GM23248 (cell line): Measurements from ENCODE around the gene NPTX1. TPM values are rescaled to one million over a fixed set of nuclear protein-coding genes. Genes with fewer than 3 reads are reported as not detected.

Experiments
- DNase-seq: peaks from one replicate; pipeline ENCODE4 v3.0.0-alpha.2; 2015
- H2AFZ ChIP-seq: fragments of 200-600 bp; sonication (generic); 2 replicates; pipeline ENCODE4 v1.6.1; 2016; ENCODE audit warnings: antibody characterized with exemption
- H3F3A ChIP-seq: fragments of 200-600 bp; sonication (generic); 2 replicates; pipeline ENCODE4 v1.6.1; 2016; ENCODE audit warnings: mild to moderate bottlenecking, antibody characterized with exemption, mixed run types; ENCODE audit not compliant: insufficient read depth
- H3K27ac ChIP-seq: fragments of 200-600 bp; sonication (generic); 2 replicates; pipeline ENCODE4 v1.5.1; 2016; ENCODE audit warnings: mild to moderate bottlenecking
- H3K27me3 ChIP-seq: fragments of 200-600 bp; sonication (generic); replicated peaks from 2 replicates; pipeline ENCODE4 v1.6.1; 2016; ENCODE audit warnings: mild to moderate bottlenecking; ENCODE audit not compliant: insufficient read depth
- H3K36me3 ChIP-seq: fragments of 200-600 bp; sonication (generic); 2 replicates; pipeline ENCODE4 v1.6.1; 2016; ENCODE audit warnings: low read depth, mild to moderate bottlenecking
- H3K4me1 ChIP-seq: fragments of 200-600 bp; sonication (generic); 2 replicates; pipeline ENCODE4 v1.6.1; 2016; ENCODE audit warnings: mild to moderate bottlenecking; ENCODE audit not compliant: insufficient read depth
- H3K4me2 ChIP-seq: fragments of 200-600 bp; sonication (generic); one replicate; pipeline ENCODE4 v1.6.1; 2016; ENCODE audit warnings: mild to moderate bottlenecking; ENCODE audit not compliant: unreplicated experiment
- H3K4me3 ChIP-seq: fragments of 200-600 bp; sonication (generic); 2 replicates; pipeline ENCODE4 v1.5.1; 2016; ENCODE audit warnings: mild to moderate bottlenecking
- H3K79me2 ChIP-seq: fragments of 200-600 bp; sonication (generic); 2 replicates; pipeline ENCODE4 v1.6.1; 2016; ENCODE audit warnings: mild to moderate bottlenecking; ENCODE audit not compliant: insufficient read depth
- H3K9ac ChIP-seq: fragments of 200-600 bp; sonication (generic); 2 replicates; pipeline ENCODE4 v1.6.1; 2016; ENCODE audit warnings: mild to moderate bottlenecking
- H3K9me2 ChIP-seq: fragments of 200-600 bp; sonication (generic); 2 replicates; pipeline ENCODE4 v1.6.1; 2016; ENCODE audit warnings: mixed run types, mild to moderate bottlenecking, moderate library complexity; ENCODE audit not compliant: insufficient read depth
- H3K9me3 ChIP-seq: fragments of 200-600 bp; sonication (generic); one replicate; pipeline ENCODE4 v1.6.1; 2017; ENCODE audit warnings: low read depth
- H4K20me1 ChIP-seq: fragments of 200-600 bp; sonication (generic); 2 replicates; pipeline ENCODE4 v1.6.0; 2016; ENCODE audit not compliant: insufficient read depth
- EZH2 ChIP-seq: fragments of 200-600 bp; sonication (generic); IDR thresholded peaks from 2 replicates; pipeline ENCODE4 v1.6.1; 2018; ENCODE audit warnings: antibody characterized with exemption, mild to moderate bottlenecking; ENCODE audit not compliant: insufficient read depth, poor library complexity, severe bottlenecking
- EZH2phosphoT487 ChIP-seq: fragments of 200-600 bp; sonication (generic); IDR thresholded peaks from 2 replicates; pipeline ENCODE4 v1.6.1; 2018; ENCODE audit warnings: antibody characterized with exemption, moderate library complexity, mild to moderate bottlenecking, low read depth; ENCODE audit not compliant: insufficient read depth
- WGBS, 2 experiments: methylation state at CpG; one replicate each; pipeline ENCODE4 v1.1.6; 2015 to 2017; ENCODE audit warnings: low lambda C conversion rate in 2 of 2, low coverage in 1 of 2; ENCODE audit errors: missing lambda C conversion rate in 2 of 2; 5-methylcytosine and 5-hydroxymethylcytosine counted together
- in situ Hi-C: fragments of 300-500 bp; cut with MboI; formaldehyde crosslinking; loops from 2 replicates; pipeline ENCODE4 v1.15.0; 2020
- polyA plus RNA-seq: library from polyadenylated mRNA; unstranded; fragments of >200 nt; fragmentation: Nextera tagmentation; extraction: Ambion mirVana; gene quantifications from 2 replicates; pipeline ENCODE4 v1.2.1, GENCODE V29; 2016
- total RNA-seq: library from RNA; depleted of rRNA; stranded (reverse); fragments of >200 nt; shearing (Covaris generic); gene quantifications from 2 replicates; pipeline ENCODE4 v1.2.3, GENCODE V29; 2014

The NPTX1 gene
- total and polyA plus RNA-seq, 2 experiments from 2014 or later = 0.43 to 1.1 TPM

DNA sequence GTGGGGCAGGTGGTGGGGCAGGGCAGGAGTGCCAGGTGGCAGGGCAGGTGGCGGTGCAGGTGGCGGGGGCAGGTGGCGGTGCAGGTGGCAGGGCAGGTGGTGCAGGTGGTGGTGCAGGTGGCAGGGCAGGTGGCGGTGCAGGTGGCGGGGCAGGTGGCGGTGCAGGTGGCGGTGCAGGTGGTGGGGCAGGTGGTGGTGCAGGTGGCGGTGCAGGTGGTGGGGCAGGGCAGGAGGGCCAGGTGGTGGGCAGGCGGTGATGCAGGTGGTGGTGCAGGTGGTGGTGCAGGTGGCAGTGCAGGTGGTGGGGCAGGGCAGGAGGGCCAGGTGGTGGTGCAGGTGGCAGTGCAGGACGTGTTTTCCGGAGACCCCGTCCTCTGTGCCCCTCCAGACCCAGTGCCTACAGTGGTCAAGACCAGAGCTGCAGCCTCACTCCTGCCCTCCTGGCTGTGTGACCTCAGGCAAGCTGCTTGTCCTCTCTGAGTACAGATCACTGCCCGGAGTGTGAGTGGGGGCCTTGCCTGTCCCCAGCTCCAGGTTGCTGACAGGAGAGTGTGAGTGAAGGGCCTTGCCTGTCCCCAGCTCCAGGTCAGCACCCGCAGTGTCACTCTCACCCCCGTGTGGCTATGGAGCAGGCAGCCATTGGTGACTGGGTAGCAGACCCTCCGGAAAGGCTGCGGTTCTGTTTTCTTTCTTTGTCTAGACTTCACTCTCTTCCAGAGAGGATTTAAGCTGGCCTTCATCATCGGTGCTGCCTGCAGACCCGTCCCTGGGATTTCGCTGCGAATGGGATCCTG, 16.1 kb upstream of the NPTX1 start:
- H2AFZ ChIP-seq = no peak overlapping the region; the same call in 1 of the 2 replicates

GRCh38 chr17:80491478-80492342, 15.3 kb upstream of the NPTX1 start:
- peak; percentile 29 for DNase-seq
- no peak overlapping the region for H3K4me3 ChIP-seq
- H3K27me3 ChIP-seq = peaks cover 3% of the 10 kb centered on the region
- no peaks in the 10 kb centered on the region for H4K20me1 ChIP-seq
- H3F3A ChIP-seq = no peaks in the 10 kb centered on the region
- in situ Hi-C loops = no loop called here
- H3K4me2 ChIP-seq = no peak overlapping the region
- H3K9ac ChIP-seq = no peak overlapping the region
- 20 to 33% methylated on average over 17 to 21 of the region's 21 CpGs for WGBS, 2 experiments
- no peaks in the 10 kb centered on the region for H3K4me1 ChIP-seq
- no peaks in the 10 kb centered on the region for H3K36me3 ChIP-seq
- TF ChIP-seq EZH2phosphoT487 (no peak), EZH2 (no peak)
- H3K79me2 ChIP-seq = no peaks in the 10 kb centered on the region
- no peak overlapping the region for H2AFZ ChIP-seq
- H3K9me2 ChIP-seq = no peaks in the 10 kb centered on the region
- no peaks in the 10 kb centered on the region for H3K9me3 ChIP-seq
- H3K27ac ChIP-seq = no peak overlapping the region

More for the DNA sequence above, 16.1 kb upstream of the NPTX1 start:
- no peak for TF ChIP-seq EZH2phosphoT487
- no peak for TF ChIP-seq EZH2
- peaks cover 3% of the 10 kb centered on the region for H3K27me3 ChIP-seq
- H3K79me2 ChIP-seq = no peaks in the 10 kb centered on the region
- H3K4me3 ChIP-seq = no peak overlapping the region
- H3F3A ChIP-seq = no peaks in the 10 kb centered on the region
- H3K4me1 ChIP-seq = no peaks in the 10 kb centered on the region
- H3K27ac ChIP-seq = no peak overlapping the region
- H3K9ac ChIP-seq = no peak overlapping the region
- H3K4me2 ChIP-seq = no peak overlapping the region
- no peaks in the 10 kb centered on the region for H4K20me1 ChIP-seq
- no peaks in the 10 kb centered on the region for H3K36me3 ChIP-seq
- no peak for DNase-seq
- H3K9me3 ChIP-seq = no peaks in the 10 kb centered on the region
- in situ Hi-C loops = no loop called here
- 52 to 68% methylated on average over 12 to 21 of the region's 21 CpGs for WGBS, 2 experiments
- H3K9me2 ChIP-seq = no peaks in the 10 kb centered on the region

DNA sequence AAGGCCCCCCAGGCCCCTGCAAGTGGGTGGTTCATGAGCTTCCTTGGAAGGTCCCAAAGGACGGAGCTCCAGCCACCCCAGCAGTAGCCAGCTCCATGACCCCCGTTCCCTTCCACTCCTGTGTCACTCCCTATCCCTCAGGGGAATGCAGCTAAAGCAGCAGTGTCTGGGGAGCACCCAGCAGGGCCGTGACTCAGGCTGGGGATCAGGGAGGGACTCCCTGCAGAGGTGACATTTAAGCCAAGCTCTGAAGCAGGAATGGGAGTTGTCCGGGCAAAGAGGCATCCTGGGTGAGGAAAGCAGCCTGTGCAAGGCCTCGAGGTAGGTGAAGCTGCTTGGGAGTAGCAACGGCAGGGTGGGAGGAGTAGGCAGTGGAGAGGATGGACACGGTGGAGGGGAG, 11.1 kb upstream of the NPTX1 start:
- Histone ChIP-seq H3K9me2 (no peaks in the 10 kb centered on the region), H3K4me3 (no peak overlapping the region), H3K9ac (no peak overlapping the region), H3K79me2 (no peaks in the 10 kb centered on the region), H3K9me3 (no peaks in the 10 kb centered on the region), H3K4me2 (no peak overlapping the region), H2AFZ (no peak overlapping the region), H4K20me1 (no peaks in the 10 kb centered on the region), H3F3A (no peaks in the 10 kb centered on the region), H3K27ac (no peak overlapping the region), H3K27me3 (peaks cover 4% of the 10 kb centered on the region; the same call in 1 of the 2 replicates), H3K36me3 (no peaks in the 10 kb centered on the region), H3K4me1 (no peaks in the 10 kb centered on the region)
- DNase-seq = no peak
- no peak for TF ChIP-seq EZH2
- TF ChIP-seq EZH2phosphoT487 = no peak
- 34 to 35% methylated on average over 7 of the region's 7 CpGs for WGBS, 2 experiments
- in situ Hi-C loops = no loop called here

DNA sequence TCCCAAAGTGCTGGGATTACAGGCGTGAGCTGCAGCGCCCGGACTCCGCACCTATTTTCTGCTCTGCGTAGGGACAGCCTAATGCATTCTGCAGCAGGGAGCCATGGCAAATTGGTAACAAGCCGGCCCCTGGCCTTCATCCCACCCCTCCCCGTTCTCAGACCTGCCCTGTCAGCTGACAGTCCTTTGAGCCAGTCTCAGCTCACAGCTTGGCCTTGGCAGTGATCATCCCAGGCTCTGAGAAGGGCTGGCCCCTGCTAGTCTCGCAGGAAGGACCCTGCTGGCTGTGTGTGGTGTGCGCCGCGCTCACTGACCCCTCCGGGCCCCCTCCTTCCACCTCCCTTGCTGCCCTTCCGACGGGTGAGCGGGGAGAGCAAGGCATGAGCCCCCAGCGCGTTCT, 10.3 kb upstream of the NPTX1 start:
- no peak overlapping the region for H3K4me3 ChIP-seq
- H3K79me2 ChIP-seq = no peaks in the 10 kb centered on the region
- H2AFZ ChIP-seq = no peak overlapping the region
- H4K20me1 ChIP-seq = no peaks in the 10 kb centered on the region
- no peak overlapping the region for H3K27ac ChIP-seq
- DNase-seq = no peak
- no peak overlapping the region for H3K4me2 ChIP-seq
- TF ChIP-seq EZH2 = no peak
- no peak for TF ChIP-seq EZH2phosphoT487
- H3K9ac ChIP-seq = no peak overlapping the region
- no peaks in the 10 kb centered on the region for H3K36me3 ChIP-seq
- H3K4me1 ChIP-seq = no peaks in the 10 kb centered on the region
- in situ Hi-C loops = no loop called here
- no peaks in the 10 kb centered on the region for H3K9me3 ChIP-seq
- H3K9me2 ChIP-seq = no peaks in the 10 kb centered on the region
- no peaks in the 10 kb centered on the region for H3F3A ChIP-seq
- WGBS, 2 experiments = 38 to 43% methylated on average over 14 to 17 of the region's 17 CpGs
- H3K27me3 ChIP-seq = peaks cover 12% of the 10 kb centered on the region; the same call in 1 of the 2 replicates
